ENCODE results near the gene HMG20B. TPM values are rescaled to one million over a fixed set of nuclear protein-coding genes. Genes with fewer than 3 reads are reported as not detected.

The HMG20B gene
- total RNA-seq, 1 experiment from 2014 or later, result 121 TPM

DNA sequence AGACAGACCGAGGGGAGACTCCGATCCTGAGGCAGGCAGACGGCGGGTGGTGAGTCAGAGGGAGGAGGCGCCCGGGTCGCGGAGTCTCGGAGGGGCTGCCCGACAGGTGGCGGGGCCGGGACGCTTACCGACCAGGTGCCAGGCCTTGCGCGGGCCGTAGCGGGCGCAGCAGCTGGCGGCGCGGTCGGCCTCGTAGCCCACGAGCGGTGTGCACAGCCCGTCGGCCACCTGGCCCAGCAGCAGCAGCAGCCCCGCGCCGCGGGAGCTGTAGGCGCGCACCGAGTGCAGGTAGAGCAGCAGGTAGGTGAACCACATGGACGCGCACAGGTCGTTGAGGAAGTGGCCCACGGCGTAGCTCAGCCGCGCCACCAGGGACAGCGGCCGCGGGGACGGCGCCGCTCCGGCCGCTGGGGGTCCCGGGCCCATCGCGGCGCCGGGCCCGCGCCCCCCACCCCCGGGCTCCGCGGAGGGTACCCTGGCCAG, 15.7 kb upstream of the HMG20B start (continued):
- TF ChIP-seq, protein P1, sequence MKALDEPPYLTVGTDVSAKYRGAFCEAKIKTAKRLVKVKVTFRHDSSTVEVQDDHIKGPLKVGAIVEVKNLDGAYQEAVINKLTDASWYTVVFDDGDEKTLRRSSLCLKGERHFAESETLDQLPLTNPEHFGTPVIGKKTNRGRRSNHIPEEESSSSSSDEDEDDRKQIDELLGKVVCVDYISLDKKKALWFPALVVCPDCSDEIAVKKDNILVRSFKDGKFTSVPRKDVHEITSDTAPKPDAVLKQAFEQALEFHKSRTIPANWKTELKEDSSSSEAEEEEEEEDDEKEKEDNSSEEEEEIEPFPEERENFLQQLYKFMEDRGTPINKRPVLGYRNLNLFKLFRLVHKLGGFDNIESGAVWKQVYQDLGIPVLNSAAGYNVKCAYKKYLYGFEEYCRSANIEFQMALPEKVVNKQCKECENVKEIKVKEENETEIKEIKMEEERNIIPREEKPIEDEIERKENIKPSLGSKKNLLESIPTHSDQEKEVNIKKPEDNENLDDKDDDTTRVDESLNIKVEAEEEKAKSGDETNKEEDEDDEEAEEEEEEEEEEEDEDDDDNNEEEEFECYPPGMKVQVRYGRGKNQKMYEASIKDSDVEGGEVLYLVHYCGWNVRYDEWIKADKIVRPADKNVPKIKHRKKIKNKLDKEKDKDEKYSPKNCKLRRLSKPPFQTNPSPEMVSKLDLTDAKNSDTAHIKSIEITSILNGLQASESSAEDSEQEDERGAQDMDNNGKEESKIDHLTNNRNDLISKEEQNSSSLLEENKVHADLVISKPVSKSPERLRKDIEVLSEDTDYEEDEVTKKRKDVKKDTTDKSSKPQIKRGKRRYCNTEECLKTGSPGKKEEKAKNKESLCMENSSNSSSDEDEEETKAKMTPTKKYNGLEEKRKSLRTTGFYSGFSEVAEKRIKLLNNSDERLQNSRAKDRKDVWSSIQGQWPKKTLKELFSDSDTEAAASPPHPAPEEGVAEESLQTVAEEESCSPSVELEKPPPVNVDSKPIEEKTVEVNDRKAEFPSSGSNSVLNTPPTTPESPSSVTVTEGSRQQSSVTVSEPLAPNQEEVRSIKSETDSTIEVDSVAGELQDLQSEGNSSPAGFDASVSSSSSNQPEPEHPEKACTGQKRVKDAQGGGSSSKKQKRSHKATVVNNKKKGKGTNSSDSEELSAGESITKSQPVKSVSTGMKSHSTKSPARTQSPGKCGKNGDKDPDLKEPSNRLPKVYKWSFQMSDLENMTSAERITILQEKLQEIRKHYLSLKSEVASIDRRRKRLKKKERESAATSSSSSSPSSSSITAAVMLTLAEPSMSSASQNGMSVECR (CRISPR knock-in tag; IDR thresholded peaks at IDR 0.05; ENCODE audit: borderline replicate concordance), result peak; percentile 30; the same call in 1 of the 2 replicates

DNA sequence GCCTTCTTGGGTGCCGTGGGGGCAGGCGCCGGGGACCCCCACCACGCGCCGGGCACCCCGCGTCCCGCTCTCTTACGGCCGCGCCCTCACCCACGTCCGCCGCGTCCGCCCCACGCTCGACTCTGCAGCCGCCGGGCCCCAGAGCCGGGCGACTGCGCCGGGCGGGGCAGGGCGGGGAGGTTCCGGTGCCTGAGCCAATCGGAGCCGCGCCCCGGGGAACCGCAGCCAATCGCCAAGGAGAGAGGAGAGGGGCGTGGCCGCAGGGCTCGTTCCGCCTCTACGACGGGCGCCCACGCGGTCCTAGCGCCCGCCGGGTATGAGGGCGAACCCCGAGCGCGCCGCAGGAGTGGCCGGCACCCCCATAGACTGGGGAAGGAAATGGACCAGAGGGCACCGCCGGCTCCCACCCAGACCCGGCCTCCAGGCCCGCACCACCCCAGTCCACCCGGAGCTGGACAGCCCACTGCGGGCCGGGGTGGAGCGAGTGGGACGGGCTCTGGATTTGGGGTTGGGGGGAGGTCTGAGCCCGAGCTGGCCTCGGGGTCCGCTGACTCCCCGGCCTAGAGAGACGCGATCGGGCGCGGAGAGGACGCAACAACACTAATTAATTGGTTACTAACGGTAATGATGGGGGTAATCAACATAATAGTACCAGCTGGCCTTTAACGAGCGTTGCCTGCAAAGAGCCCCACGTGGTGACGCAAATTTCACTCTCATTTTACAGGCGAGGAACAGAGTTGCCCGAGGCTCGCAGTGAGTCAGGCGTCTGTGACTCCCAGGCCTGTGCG, 15.1 kb upstream of the HMG20B start, which contains the start of gene MFSD12:
Gene MFSD12, minus strand, starts transcription at position 126 of the 788 bp plus-strand sequence. CDS start 183 bp downstream, outside the sequence.
- CTCF ChIA-PET, result interaction anchor here (0.9 to 2.7 kb wide), 5 partner anchors 10 to 72 kb away, joined by 3 to 20 read pairs (median 5); no protein-coding TSS in a partner anchor
- ATAC-seq, result peak; percentile 93
- no peaks in the 10 kb centered on the region for H3K9me3 Mint-ChIP-seq
- TF ChIP-seq ZNF281 (CRISPR knock-in tag; IDR thresholded peaks at IDR 0.05) (0 out of 2 replicates have a peak, but pooled peaks have one; percentile 19), MXD4 (CRISPR knock-in tag; IDR thresholded peaks at IDR 0.05; ENCODE audit: borderline replicate concordance) (no peak), PRRX2 (CRISPR knock-in tag; IDR thresholded peaks at IDR 0.05) (no peak), CBFB (CRISPR knock-in tag; IDR thresholded peaks at IDR 0.05; ENCODE audit: low read depth) (0 out of 2 replicates have a peak, but pooled peaks have one; percentile 50), NFYB (CRISPR knock-in tag; conservative IDR thresholded peaks at IDR 0.05; ENCODE audit: low read depth) (peak; percentile 93), ESRRA (CRISPR knock-in tag; IDR thresholded peaks at IDR 0.05; ENCODE audit: borderline replicate concordance) (peak; percentile 29; the same call in 1 of the 2 replicates), ATF1 (CRISPR knock-in tag; IDR thresholded peaks at IDR 0.05) (no peak), ZNF121 (CRISPR knock-in tag; IDR thresholded peaks at IDR 0.05) (no peak), MYBL2 (CRISPR knock-in tag; IDR thresholded peaks at IDR 0.05) (peak; percentile 43; the same call in 1 of the 2 replicates), RORB (CRISPR knock-in tag; IDR thresholded peaks at IDR 0.05) (no peak)
- TF ChIP-seq, protein P2, sequence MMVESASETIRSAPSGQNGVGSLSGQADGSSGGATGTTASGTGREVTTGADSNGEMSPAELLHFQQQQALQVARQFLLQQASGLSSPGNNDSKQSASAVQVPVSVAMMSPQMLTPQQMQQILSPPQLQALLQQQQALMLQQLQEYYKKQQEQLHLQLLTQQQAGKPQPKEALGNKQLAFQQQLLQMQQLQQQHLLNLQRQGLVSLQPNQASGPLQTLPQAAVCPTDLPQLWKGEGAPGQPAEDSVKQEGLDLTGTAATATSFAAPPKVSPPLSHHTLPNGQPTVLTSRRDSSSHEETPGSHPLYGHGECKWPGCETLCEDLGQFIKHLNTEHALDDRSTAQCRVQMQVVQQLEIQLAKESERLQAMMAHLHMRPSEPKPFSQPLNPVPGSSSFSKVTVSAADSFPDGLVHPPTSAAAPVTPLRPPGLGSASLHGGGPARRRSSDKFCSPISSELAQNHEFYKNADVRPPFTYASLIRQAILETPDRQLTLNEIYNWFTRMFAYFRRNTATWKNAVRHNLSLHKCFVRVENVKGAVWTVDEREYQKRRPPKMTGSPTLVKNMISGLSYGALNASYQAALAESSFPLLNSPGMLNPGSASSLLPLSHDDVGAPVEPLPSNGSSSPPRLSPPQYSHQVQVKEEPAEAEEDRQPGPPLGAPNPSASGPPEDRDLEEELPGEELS (CRISPR knock-in tag; IDR thresholded peaks at IDR 0.05), result 0 out of 2 replicates have a peak, but pooled peaks have one; percentile 44
- TF ChIP-seq, protein P3, sequence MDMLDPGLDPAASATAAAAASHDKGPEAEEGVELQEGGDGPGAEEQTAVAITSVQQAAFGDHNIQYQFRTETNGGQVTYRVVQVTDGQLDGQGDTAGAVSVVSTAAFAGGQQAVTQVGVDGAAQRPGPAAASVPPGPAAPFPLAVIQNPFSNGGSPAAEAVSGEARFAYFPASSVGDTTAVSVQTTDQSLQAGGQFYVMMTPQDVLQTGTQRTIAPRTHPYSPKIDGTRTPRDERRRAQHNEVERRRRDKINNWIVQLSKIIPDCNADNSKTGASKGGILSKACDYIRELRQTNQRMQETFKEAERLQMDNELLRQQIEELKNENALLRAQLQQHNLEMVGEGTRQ (CRISPR knock-in tag; IDR thresholded peaks at IDR 0.05), result peak; percentile 34; the same call in 1 of the 2 replicates
- TF ChIP-seq, protein P4, sequence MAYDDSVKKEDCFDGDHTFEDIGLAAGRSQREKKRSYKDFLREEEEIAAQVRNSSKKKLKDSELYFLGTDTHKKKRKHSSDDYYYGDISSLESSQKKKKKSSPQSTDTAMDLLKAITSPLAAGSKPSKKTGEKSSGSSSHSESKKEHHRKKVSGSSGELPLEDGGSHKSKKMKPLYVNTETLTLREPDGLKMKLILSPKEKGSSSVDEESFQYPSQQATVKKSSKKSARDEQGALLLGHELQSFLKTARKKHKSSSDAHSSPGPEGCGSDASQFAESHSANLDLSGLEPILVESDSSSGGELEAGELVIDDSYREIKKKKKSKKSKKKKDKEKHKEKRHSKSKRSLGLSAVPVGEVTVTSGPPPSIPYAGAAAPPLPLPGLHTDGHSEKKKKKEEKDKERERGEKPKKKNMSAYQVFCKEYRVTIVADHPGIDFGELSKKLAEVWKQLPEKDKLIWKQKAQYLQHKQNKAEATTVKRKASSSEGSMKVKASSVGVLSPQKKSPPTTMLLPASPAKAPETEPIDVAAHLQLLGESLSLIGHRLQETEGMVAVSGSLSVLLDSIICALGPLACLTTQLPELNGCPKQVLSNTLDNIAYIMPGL (CRISPR knock-in tag; IDR thresholded peaks at IDR 0.05), result peak; percentile 32
- TF ChIP-seq, protein P5, sequence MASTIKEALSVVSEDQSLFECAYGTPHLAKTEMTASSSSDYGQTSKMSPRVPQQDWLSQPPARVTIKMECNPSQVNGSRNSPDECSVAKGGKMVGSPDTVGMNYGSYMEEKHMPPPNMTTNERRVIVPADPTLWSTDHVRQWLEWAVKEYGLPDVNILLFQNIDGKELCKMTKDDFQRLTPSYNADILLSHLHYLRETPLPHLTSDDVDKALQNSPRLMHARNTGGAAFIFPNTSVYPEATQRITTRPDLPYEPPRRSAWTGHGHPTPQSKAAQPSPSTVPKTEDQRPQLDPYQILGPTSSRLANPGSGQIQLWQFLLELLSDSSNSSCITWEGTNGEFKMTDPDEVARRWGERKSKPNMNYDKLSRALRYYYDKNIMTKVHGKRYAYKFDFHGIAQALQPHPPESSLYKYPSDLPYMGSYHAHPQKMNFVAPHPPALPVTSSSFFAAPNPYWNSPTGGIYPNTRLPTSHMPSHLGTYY (CRISPR knock-in tag; IDR thresholded peaks at IDR 0.05), result no peak
- TF ChIP-seq, protein P1 (CRISPR knock-in tag; IDR thresholded peaks at IDR 0.05; ENCODE audit: borderline replicate concordance), result 0 out of 2 replicates have a peak, but pooled peaks have one; percentile 66

More for the DNA sequence above, 15.1 kb upstream of the HMG20B start, which contains the start of gene MFSD12:
- peaks cover 12% of the 10 kb centered on the region for H3K4me1 Mint-ChIP-seq
- no peaks in the 10 kb centered on the region for H3K36me3 Mint-ChIP-seq
- POLR2A ChIA-PET, result interaction anchor here (1.4 kb wide), 1 partner anchor 12 kb away, joined by 4 read pairs; no protein-coding TSS in a partner anchor
- H3K4me3 Mint-ChIP-seq, result peak within 1 kb of the TSS; percentile 93
- peaks cover 32% of the 10 kb centered on the region for H3K27me3 Mint-ChIP-seq (ENCODE audit: low read depth)
- DNase-seq (ENCODE audit: low spot score), result peak; percentile 96
- H3K27ac Mint-ChIP-seq, result peak within 1 kb of the TSS; percentile 49; the same call in 1 of the 2 replicates

All from WTC11 (cell line).